Thyroid gland (tissue), 4 donors: ENCODE results near the gene TOR1A.

Experiments
- POLR2A ChIP-seq, 2 donors: fragments of 450-650 bp; IDR thresholded peaks; one replicate each; pipeline ENCODE4 v1.6.1; 2017; ENCODE audit warnings: antibody characterized with exemption in 2 of 2, mild to moderate bottlenecking in 2 of 2, moderate library complexity in 1 of 2
- TF ChIP-seq, protein P1 (sequence below), 6 experiments: fragments of 200-600 bp in 3 of 6; fragments of 450-650 bp in 3 of 6; sonication (generic) in 3 of 6; IDR thresholded peaks; one replicate each; pipeline ENCODE4 v1.5.1; 2016 to 2019; ENCODE audit warnings: antibody characterized with exemption in 6 of 6, mild to moderate bottlenecking in 2 of 6, inconsistent platforms in 1 of 6, moderate library complexity in 1 of 6

DNA sequence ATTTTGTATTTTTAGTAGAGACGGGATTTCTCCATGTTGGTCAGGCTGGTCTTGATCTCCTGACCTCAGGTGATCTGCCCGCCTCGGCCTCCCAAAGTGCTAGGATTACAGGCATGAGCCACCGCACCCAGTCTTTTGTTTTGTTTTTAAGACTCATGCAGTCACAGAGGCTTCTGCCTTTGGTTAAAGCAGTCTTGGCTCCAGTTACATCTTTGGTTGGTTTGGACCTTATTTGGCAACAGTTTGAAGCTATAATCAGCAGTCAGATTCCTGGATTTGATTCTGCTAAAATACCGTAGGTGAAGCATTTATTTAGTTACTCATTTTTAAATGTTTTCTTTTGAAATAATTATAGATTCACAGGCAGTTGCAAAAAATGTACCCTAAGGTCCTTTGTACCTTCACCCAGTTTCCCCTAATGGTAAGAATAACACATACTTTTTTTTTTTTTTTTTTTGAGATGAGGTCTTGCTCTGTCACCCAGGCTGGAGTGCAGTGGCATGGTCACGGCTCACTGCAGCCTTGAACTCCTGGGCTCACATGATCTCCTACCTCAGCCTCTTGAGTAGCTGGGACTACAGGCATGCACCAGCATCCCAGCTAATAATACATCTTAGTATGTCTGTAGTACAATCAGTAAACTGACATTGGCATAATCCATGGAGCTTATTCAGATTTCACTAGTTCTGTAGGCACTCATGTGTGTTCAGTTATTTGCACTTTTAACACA, 27.1 kb upstream of the TOR1A start:
- TF ChIP-seq POLR2A (IDR thresholded peaks at IDR 0.05): no peak
- TF ChIP-seq, protein P1, sequence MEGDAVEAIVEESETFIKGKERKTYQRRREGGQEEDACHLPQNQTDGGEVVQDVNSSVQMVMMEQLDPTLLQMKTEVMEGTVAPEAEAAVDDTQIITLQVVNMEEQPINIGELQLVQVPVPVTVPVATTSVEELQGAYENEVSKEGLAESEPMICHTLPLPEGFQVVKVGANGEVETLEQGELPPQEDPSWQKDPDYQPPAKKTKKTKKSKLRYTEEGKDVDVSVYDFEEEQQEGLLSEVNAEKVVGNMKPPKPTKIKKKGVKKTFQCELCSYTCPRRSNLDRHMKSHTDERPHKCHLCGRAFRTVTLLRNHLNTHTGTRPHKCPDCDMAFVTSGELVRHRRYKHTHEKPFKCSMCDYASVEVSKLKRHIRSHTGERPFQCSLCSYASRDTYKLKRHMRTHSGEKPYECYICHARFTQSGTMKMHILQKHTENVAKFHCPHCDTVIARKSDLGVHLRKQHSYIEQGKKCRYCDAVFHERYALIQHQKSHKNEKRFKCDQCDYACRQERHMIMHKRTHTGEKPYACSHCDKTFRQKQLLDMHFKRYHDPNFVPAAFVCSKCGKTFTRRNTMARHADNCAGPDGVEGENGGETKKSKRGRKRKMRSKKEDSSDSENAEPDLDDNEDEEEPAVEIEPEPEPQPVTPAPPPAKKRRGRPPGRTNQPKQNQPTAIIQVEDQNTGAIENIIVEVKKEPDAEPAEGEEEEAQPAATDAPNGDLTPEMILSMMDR (IDR thresholded peaks at IDR 0.05): no peak
